Neural progenitor cell (in vitro differentiated cells): ENCODE data around the gene SDR39U1. TPM values are rescaled to one million over a fixed set of nuclear protein-coding genes. Genes with fewer than 3 reads are reported as not detected.

ENCODE experiments used
- DNase-seq: peaks from one replicate; pipeline ENCODE4 v3.0.0-alpha.2; 2016; ENCODE audit warnings: low spot score
- H2AFZ ChIP-seq: fragments of 200-600 bp; sonication (generic); replicated peaks from 2 replicates; pipeline ENCODE4 v1.6.1; 2016; ENCODE audit warnings: antibody characterized with exemption
- H3F3A ChIP-seq: fragments of 200-600 bp; sonication (generic); 2 replicates; pipeline ENCODE4 v1.6.1; 2016; ENCODE audit warnings: antibody characterized with exemption, low read depth
- H3K27ac ChIP-seq: fragments of 200-600 bp; sonication (generic); 2 replicates; pipeline ENCODE4 v1.5.1; 2016; ENCODE audit warnings: mild to moderate bottlenecking
- H3K27me3 ChIP-seq: fragments of 200-600 bp; sonication (generic); 2 replicates; pipeline ENCODE4 v1.6.1; 2016; ENCODE audit warnings: mild to moderate bottlenecking, moderate library complexity
- H3K36me3 ChIP-seq: fragments of 200-600 bp; sonication (generic); 2 replicates; pipeline ENCODE4 v1.5.1; 2016
- H3K4me1 ChIP-seq: fragments of 200-600 bp; sonication (generic); 2 replicates; pipeline ENCODE4 v1.6.1; 2016; ENCODE audit warnings: mixed run types
- H3K4me2 ChIP-seq: fragments of 200-600 bp; sonication (generic); 2 replicates; pipeline ENCODE4 v1.6.1; 2016
- H3K4me3 ChIP-seq: fragments of 200-600 bp; sonication (generic); 2 replicates; pipeline ENCODE4 v1.5.1; 2016
- H3K79me2 ChIP-seq: fragments of 200-600 bp; sonication (generic); 2 replicates; pipeline ENCODE4 v1.6.1; 2016; ENCODE audit warnings: low read depth
- H3K9ac ChIP-seq: fragments of 200-600 bp; sonication (generic); 2 replicates; pipeline ENCODE4 v1.6.1; 2016
- H3K9me3 ChIP-seq: fragments of 200-600 bp; sonication (generic); 2 replicates; pipeline ENCODE4 v1.5.1; 2016; ENCODE audit warnings: low read depth
- H4K20me1 ChIP-seq: fragments of 200-600 bp; sonication (generic); 2 replicates; pipeline ENCODE4 v1.6.1; 2016; ENCODE audit warnings: low read depth
- H3K27ac Mint-ChIP-seq: 3 replicates; pipeline ENCODE4 v1.8.0; 2021; ENCODE audit warnings: mixed read lengths
- H3K27me3 Mint-ChIP-seq: 2 replicates; pipeline ENCODE4 v1.8.0; 2022; ENCODE audit warnings: low read depth, mild to moderate bottlenecking, inconsistent platforms, moderate library complexity, mixed read lengths; ENCODE audit not compliant: insufficient read depth
- H3K36me3 Mint-ChIP-seq: 3 replicates; pipeline ENCODE4 v1.8.0; 2021; ENCODE audit warnings: mixed read lengths
- H3K4me1 Mint-ChIP-seq: 3 replicates; pipeline ENCODE4 v1.8.0; 2021; ENCODE audit warnings: mixed read lengths
- H3K4me3 Mint-ChIP-seq: 3 replicates; pipeline ENCODE4 v1.8.0; 2021; ENCODE audit warnings: mild to moderate bottlenecking, moderate library complexity, mixed read lengths
- H3K9me3 Mint-ChIP-seq: 3 replicates; pipeline ENCODE4 v1.8.0; 2020; ENCODE audit warnings: mixed read lengths
- CTCF ChIP-seq: fragments of 200-600 bp; sonication (generic); IDR thresholded peaks from 2 replicates; pipeline ENCODE4 v1.5.1; 2017; ENCODE audit warnings: antibody characterized with exemption, mild to moderate bottlenecking
- EZH2 ChIP-seq: fragments of 200-600 bp; sonication (generic); IDR thresholded peaks from 2 replicates; pipeline ENCODE4 v1.6.1; 2017; ENCODE audit warnings: antibody characterized with exemption, mild to moderate bottlenecking, moderate library complexity
- EZH2phosphoT487 ChIP-seq: fragments of 200-600 bp; sonication (generic); IDR thresholded peaks from 2 replicates; pipeline ENCODE4 v1.6.1; 2017; ENCODE audit warnings: antibody characterized with exemption
- total RNA-seq: library from RNA; depleted of rRNA; stranded (reverse); fragments of >200 nt; gene quantifications from 2 replicates; pipeline ENCODE4 v1.2.3, GENCODE V29; 2015; ENCODE audit warnings: low replicate concordance

The SDR39U1 gene
- total RNA-seq, 1 donor from 2014 or later = 19.0 TPM

GRCh38 chr14:24435192-24435810 lies 7.3 kb downstream of the SDR39U1 start:
- TF ChIP-seq EZH2 (no peak), CTCF (no peak), EZH2phosphoT487 (no peak)

DNA sequence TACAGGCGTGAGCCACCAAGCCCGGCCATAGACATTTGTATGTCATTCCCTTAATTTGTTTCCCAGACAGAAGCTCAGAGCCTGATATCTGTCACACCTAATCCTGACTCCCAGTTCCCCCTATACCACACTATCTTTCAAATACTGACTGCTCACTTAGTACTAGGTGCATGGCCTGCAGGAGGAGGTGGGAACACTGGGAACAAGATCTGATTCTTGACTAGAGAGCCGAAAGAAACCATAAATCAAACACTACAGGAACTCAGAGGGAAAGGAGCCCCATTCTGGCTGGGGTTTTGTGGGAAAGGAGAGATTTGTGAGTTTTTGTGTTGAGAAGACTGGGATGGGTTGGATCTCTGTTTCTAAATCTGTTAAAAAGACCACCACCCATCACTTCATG lies 7.9 kb downstream of the SDR39U1 start:
- H3K4me3 ChIP-seq = no peak overlapping the region
- H2AFZ ChIP-seq = no peak overlapping the region
- peaks cover 9% of the 10 kb centered on the region for H3K27me3 Mint-ChIP-seq
- H3K9me3 Mint-ChIP-seq = no peaks in the 10 kb centered on the region
- no peaks in the 10 kb centered on the region for H3K4me1 ChIP-seq
- H3K27ac Mint-ChIP-seq = no peak overlapping the region
- DNase-seq = no peak
- no peak overlapping the region for H3K27ac ChIP-seq
- H3K9ac ChIP-seq = no peak overlapping the region
- no peaks in the 10 kb centered on the region for H3K9me3 ChIP-seq
- peaks cover 15% of the 10 kb centered on the region for H3K4me1 Mint-ChIP-seq
- H4K20me1 ChIP-seq = peaks cover 40% of the 10 kb centered on the region
- TF ChIP-seq CTCF = no peak
- TF ChIP-seq EZH2phosphoT487 = no peak
- no peak for TF ChIP-seq EZH2
- H3F3A ChIP-seq = peaks cover 27% of the 10 kb centered on the region
- no peaks in the 10 kb centered on the region for H3K27me3 ChIP-seq
- peaks cover 13% of the 10 kb centered on the region for H3K36me3 Mint-ChIP-seq
- H3K79me2 ChIP-seq = peaks cover 4% of the 10 kb centered on the region
- H3K4me3 Mint-ChIP-seq = peak overlapping the region; percentile 38
- no peaks in the 10 kb centered on the region for H3K36me3 ChIP-seq
- no peak overlapping the region for H3K4me2 ChIP-seq

More at GRCh38 chr14:24435192-24435810, 7.3 kb downstream of the SDR39U1 start:
- H3K9me3 ChIP-seq = no peaks in the 10 kb centered on the region
- H3K36me3 ChIP-seq = no peaks in the 10 kb centered on the region
- no peak overlapping the region for H2AFZ ChIP-seq
- H3K4me1 ChIP-seq = no peaks in the 10 kb centered on the region
- H3K36me3 Mint-ChIP-seq = peaks cover 14% of the 10 kb centered on the region
- peaks cover 3% of the 10 kb centered on the region for H3K79me2 ChIP-seq
- no peaks in the 10 kb centered on the region for H3K9me3 Mint-ChIP-seq
- H3K4me3 Mint-ChIP-seq = no peak overlapping the region
- H4K20me1 ChIP-seq = peaks cover 40% of the 10 kb centered on the region
- no peaks in the 10 kb centered on the region for H3K27me3 ChIP-seq
- H3K4me2 ChIP-seq = no peak overlapping the region
- H3K4me3 ChIP-seq = no peak overlapping the region
- peaks cover 15% of the 10 kb centered on the region for H3K4me1 Mint-ChIP-seq
- H3K27ac Mint-ChIP-seq = no peak overlapping the region
- peaks cover 26% of the 10 kb centered on the region for H3F3A ChIP-seq
- no peak overlapping the region for H3K9ac ChIP-seq
- H3K27ac ChIP-seq = no peak overlapping the region
- DNase-seq = no peak
- H3K27me3 Mint-ChIP-seq = peaks cover 10% of the 10 kb centered on the region

- Histone ChIP-seq H2AFZ (no peak overlapping the region), H3K27ac (no peak overlapping the region), H4K20me1 (peaks cover 40% of the 10 kb centered on the region), H3K36me3 (no peaks in the 10 kb centered on the region), H3K4me1 (no peaks in the 10 kb centered on the region), H3F3A (peaks cover 30% of the 10 kb centered on the region), H3K9me3 (no peaks in the 10 kb centered on the region), H3K4me2 (no peak overlapping the region), H3K27me3 (peaks cover 4% of the 10 kb centered on the region), H3K9ac (no peak overlapping the region), H3K4me3 (no peak overlapping the region), H3K79me2 (peaks cover 4% of the 10 kb centered on the region)
- H3K27ac Mint-ChIP-seq = no peak overlapping the region
- H3K4me3 Mint-ChIP-seq = no peak overlapping the region
- peaks cover 10% of the 10 kb centered on the region for H3K27me3 Mint-ChIP-seq
- no peak for DNase-seq
- peaks cover 12% of the 10 kb centered on the region for H3K36me3 Mint-ChIP-seq
- TF ChIP-seq CTCF (no peak), EZH2phosphoT487 (no peak), EZH2 (no peak)
- H3K4me1 Mint-ChIP-seq = peaks cover 21% of the 10 kb centered on the region
- H3K9me3 Mint-ChIP-seq = no peaks in the 10 kb centered on the region
Measured at GRCh38 chr14:24434036-24434435, 8.5 kb downstream of the SDR39U1 start.
